ENCODE results near the gene EIF2A. TPM values are rescaled to one million over a fixed set of nuclear protein-coding genes. Genes with fewer than 3 reads are reported as not detected.

EIF2A gene
- total and polyA plus RNA-seq, 2 donors (not counting 1 experiment from before 2014, with no cell fraction given) = 128 to 167 TPM

GRCh38 chr3:150523538-150523937 lies 23.0 kb upstream of the EIF2A start:
- Histone ChIP-seq H3K79me2 (ENCODE audit: control insufficient read depth, insufficient read depth, low read length) (no peaks in the 10 kb centered on the region), H3K36me3 (ENCODE audit: control insufficient read depth, insufficient read depth, low read length) (no peaks in the 10 kb centered on the region), H3K9ac (ENCODE audit: insufficient read depth, low read length) (no peak overlapping the region), H3K27me3 (ENCODE audit: control insufficient read depth, insufficient read depth, low read length) (no peaks in the 10 kb centered on the region), H3K27ac (ENCODE audit: insufficient read depth, low read length) (no peak overlapping the region), H3K9me3 (ENCODE audit: control insufficient read depth, insufficient read depth, low read depth, low read length) (no peaks in the 10 kb centered on the region), H2AFZ (ENCODE audit: low read length) (no peak overlapping the region), H3K4me3 (replicated peaks in 1 of 4; ENCODE audit: control extremely low read depth in 1 of 4, insufficient read depth in 1 of 4, low read depth in 3 of 4, low read length in 4 of 4) (no peak overlapping the region), H3K4me2 (ENCODE audit: extremely low read depth, insufficient read depth, low read length) (no peak overlapping the region), H4K20me1 (ENCODE audit: control insufficient read depth, extremely low read depth, insufficient read depth, low read length) (no peaks in the 10 kb centered on the region), H3K4me1 (ENCODE audit: control insufficient read depth, extremely low read depth, insufficient read depth, low read length) (no peaks in the 10 kb centered on the region)
- TF ChIP-seq CTCF (conservative IDR thresholded peaks at IDR 0.05 in 1 of 2, IDR thresholded peaks at IDR 0.05 in 1 of 2; ENCODE audit: low read depth in 1 of 2, low read length in 2 of 2) (no peak), EZH2 (IDR thresholded peaks at IDR 0.05; ENCODE audit: low read length, missing control alignments) (no peak)
- no peak for DNase-seq (ENCODE audit: low read depth in 2 of 2)

- H3K4me2 ChIP-seq (ENCODE audit: extremely low read depth, insufficient read depth, low read length) = no peak overlapping the region
- no peak overlapping the region for H3K4me3 ChIP-seq (replicated peaks in 1 of 4; ENCODE audit: control extremely low read depth in 1 of 4, insufficient read depth in 1 of 4, low read depth in 3 of 4, low read length in 4 of 4)
- H4K20me1 ChIP-seq (ENCODE audit: control insufficient read depth, extremely low read depth, insufficient read depth, low read length) = no peaks in the 10 kb centered on the region
- DNase-seq (ENCODE audit: low read depth in 2 of 2) = no peak
- H3K9ac ChIP-seq (ENCODE audit: insufficient read depth, low read length) = no peak overlapping the region
- no peak overlapping the region for H3K27ac ChIP-seq (ENCODE audit: insufficient read depth, low read length)
- no peaks in the 10 kb centered on the region for H3K27me3 ChIP-seq (ENCODE audit: control insufficient read depth, insufficient read depth, low read length)
- H3K9me3 ChIP-seq (ENCODE audit: control insufficient read depth, insufficient read depth, low read depth, low read length) = no peaks in the 10 kb centered on the region
- H3K4me1 ChIP-seq (ENCODE audit: control insufficient read depth, extremely low read depth, insufficient read depth, low read length) = no peaks in the 10 kb centered on the region
- no peaks in the 10 kb centered on the region for H3K79me2 ChIP-seq (ENCODE audit: control insufficient read depth, insufficient read depth, low read length)
- no peaks in the 10 kb centered on the region for H3K36me3 ChIP-seq (ENCODE audit: control insufficient read depth, insufficient read depth, low read length)
- H2AFZ ChIP-seq (ENCODE audit: low read length) = no peak overlapping the region
- TF ChIP-seq CTCF (conservative IDR thresholded peaks at IDR 0.05 in 1 of 2, IDR thresholded peaks at IDR 0.05 in 1 of 2; ENCODE audit: low read depth in 1 of 2, low read length in 2 of 2) (no peak), EZH2 (IDR thresholded peaks at IDR 0.05; ENCODE audit: low read length, missing control alignments) (no peak)
Measured at GRCh38 chr3:150527464-150528255, 18.9 kb upstream of the EIF2A start.

- H3K4me3 ChIP-seq (replicated peaks in 1 of 4; ENCODE audit: control extremely low read depth in 1 of 4, insufficient read depth in 1 of 4, low read depth in 3 of 4, low read length in 4 of 4) = no peak overlapping the region
- H3K4me1 ChIP-seq (ENCODE audit: control insufficient read depth, extremely low read depth, insufficient read depth, low read length) = no peaks in the 10 kb centered on the region
- H3K9ac ChIP-seq (ENCODE audit: insufficient read depth, low read length) = no peak overlapping the region
- no peaks in the 10 kb centered on the region for H3K9me3 ChIP-seq (ENCODE audit: control insufficient read depth, insufficient read depth, low read depth, low read length)
- peak in 1 of 2 donors; percentile 67 for DNase-seq (ENCODE audit: low read depth in 2 of 2)
- TF ChIP-seq EZH2 (IDR thresholded peaks at IDR 0.05; ENCODE audit: low read length, missing control alignments) = no peak
- TF ChIP-seq CTCF (conservative IDR thresholded peaks at IDR 0.05 in 1 of 2, IDR thresholded peaks at IDR 0.05 in 1 of 2; ENCODE audit: low read depth in 1 of 2, low read length in 2 of 2) = peak in 1 of 2 donors; percentile 24
- no peaks in the 10 kb centered on the region for H3K79me2 ChIP-seq (ENCODE audit: control insufficient read depth, insufficient read depth, low read length)
- H3K27ac ChIP-seq (ENCODE audit: insufficient read depth, low read length) = no peak overlapping the region
- no peak overlapping the region for H3K4me2 ChIP-seq (ENCODE audit: extremely low read depth, insufficient read depth, low read length)
- no peaks in the 10 kb centered on the region for H3K36me3 ChIP-seq (ENCODE audit: control insufficient read depth, insufficient read depth, low read length)
- no peaks in the 10 kb centered on the region for H4K20me1 ChIP-seq (ENCODE audit: control insufficient read depth, extremely low read depth, insufficient read depth, low read length)
- H2AFZ ChIP-seq (ENCODE audit: low read length) = no peak overlapping the region
- no peaks in the 10 kb centered on the region for H3K27me3 ChIP-seq (ENCODE audit: control insufficient read depth, insufficient read depth, low read length)
Measured at GRCh38 chr3:150528354-150528797, 18.2 kb upstream of the EIF2A start.
